Measurements from ENCODE around the gene NACA2. TPM values are rescaled to one million over a fixed set of nuclear protein-coding genes. Genes with fewer than 3 reads are reported as not detected.
"Not testable (repeated sequence)": the region's sequence is repeated elsewhere in the genome, so short reads cannot be mapped to it uniquely, and the experiment has no call there.

Gene NACA2
- total RNA-seq, 1 donor from 2014 or later, result not detected

- Mint-ChIP-seq H3K9me3 (peaks cover 4% of the 10 kb centered on the region), H3K4me1 (ENCODE audit: unreplicated experiment) (peaks cover 6% of the 10 kb centered on the region), H3K27me3 (peaks cover 8% of the 10 kb centered on the region), H3K4me3 (no peak overlapping the region), H3K36me3 (no peaks in the 10 kb centered on the region), H3K27ac (no peak overlapping the region)
- TF ChIP-seq CTCF (conservative IDR thresholded peaks at IDR 0.05), result no peak
- no peak for DNase-seq (ENCODE audit: extremely low spot score, unreplicated experiment)
These were observed 19.4 kb downstream of the NACA2 start for GRCh38 chr17:61571624-61572023.

- Mint-ChIP-seq H3K27ac (no peak overlapping the region), H3K27me3 (peaks cover 11% of the 10 kb centered on the region), H3K36me3 (no peaks in the 10 kb centered on the region), H3K9me3 (peaks cover 4% of the 10 kb centered on the region), H3K4me3 (no peak overlapping the region), H3K4me1 (ENCODE audit: unreplicated experiment) (peaks cover 5% of the 10 kb centered on the region)
- TF ChIP-seq CTCF (conservative IDR thresholded peaks at IDR 0.05), result no peak
- DNase-seq (ENCODE audit: extremely low spot score, unreplicated experiment), result no peak
These were observed 20.9 kb downstream of the NACA2 start for GRCh38 chr17:61570118-61570517.

- DNase-seq (ENCODE audit: extremely low spot score, unreplicated experiment); H3K9me3 Mint-ChIP-seq; H3K36me3 Mint-ChIP-seq; H3K27ac Mint-ChIP-seq; H3K4me1 Mint-ChIP-seq (ENCODE audit: unreplicated experiment); H3K4me3 Mint-ChIP-seq: not testable (repeated sequence)
- H3K27me3 Mint-ChIP-seq, result peaks cover 12% of the 10 kb centered on the region
These were observed 21.5 kb downstream of the NACA2 start for GRCh38 chr17:61569525-61569924.

GRCh38 chr17:61568219-61569072 is 22.6 kb downstream of the NACA2 start:
- H3K4me1 Mint-ChIP-seq (ENCODE audit: unreplicated experiment), result no peaks in the 10 kb centered on the region
- peaks cover 4% of the 10 kb centered on the region for H3K9me3 Mint-ChIP-seq
- no peak for DNase-seq (ENCODE audit: extremely low spot score, unreplicated experiment)
- H3K27me3 Mint-ChIP-seq, result peaks cover 9% of the 10 kb centered on the region
- H3K27ac Mint-ChIP-seq, result peak overlapping the region; percentile 68
- H3K4me3 Mint-ChIP-seq, result no peak overlapping the region
- H3K36me3 Mint-ChIP-seq, result no peaks in the 10 kb centered on the region
- TF ChIP-seq CTCF (conservative IDR thresholded peaks at IDR 0.05), result no peak

GRCh38 chr17:61567045-61567802 is 23.8 kb downstream of the NACA2 start:
- TF ChIP-seq CTCF (conservative IDR thresholded peaks at IDR 0.05), result no peak
- Mint-ChIP-seq H3K36me3 (no peaks in the 10 kb centered on the region), H3K4me1 (ENCODE audit: unreplicated experiment) (no peaks in the 10 kb centered on the region), H3K27ac (no peak overlapping the region), H3K4me3 (no peak overlapping the region), H3K27me3 (peaks cover 14% of the 10 kb centered on the region), H3K9me3 (peaks cover 4% of the 10 kb centered on the region)
- DNase-seq (ENCODE audit: extremely low spot score, unreplicated experiment), result no peak

DNA sequence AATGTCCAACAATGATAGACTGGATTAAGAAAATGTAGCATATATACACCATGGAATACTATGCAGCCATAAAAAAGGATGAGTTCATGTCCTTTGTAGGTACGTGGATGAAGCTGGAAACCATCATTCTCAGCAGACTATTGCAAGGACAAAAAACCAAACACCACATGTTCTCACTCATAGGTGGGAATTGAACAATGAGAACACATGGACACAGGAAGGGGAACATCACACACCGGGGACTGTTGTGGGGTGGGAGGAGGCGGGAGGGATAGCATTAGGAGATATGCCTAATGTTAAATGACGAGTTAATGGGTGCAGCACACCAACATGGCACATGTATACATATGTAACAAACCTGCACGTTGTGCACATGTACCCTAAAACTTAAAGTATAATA is 24.6 kb downstream of the NACA2 start:
- not testable (repeated sequence) for H3K36me3 Mint-ChIP-seq; H3K4me1 Mint-ChIP-seq (ENCODE audit: unreplicated experiment); H3K27ac Mint-ChIP-seq; DNase-seq (ENCODE audit: extremely low spot score, unreplicated experiment); H3K9me3 Mint-ChIP-seq; H3K4me3 Mint-ChIP-seq
- H3K27me3 Mint-ChIP-seq, result peaks cover 15% of the 10 kb centered on the region

- H3K4me1 Mint-ChIP-seq (ENCODE audit: unreplicated experiment); H3K36me3 Mint-ChIP-seq; H3K27ac Mint-ChIP-seq; H3K9me3 Mint-ChIP-seq; DNase-seq (ENCODE audit: extremely low spot score, unreplicated experiment); H3K4me3 Mint-ChIP-seq: not testable (repeated sequence)
- peaks cover 17% of the 10 kb centered on the region for H3K27me3 Mint-ChIP-seq
These were observed 25.2 kb downstream of the NACA2 start for GRCh38 chr17:61565850-61566249.

Measured in type B pancreatic cell (in vitro differentiated cells).